ENCODE results near the gene BCL10.

GRCh38 chr1:85289848-85290335 is 13.5 kb upstream of the BCL10 start:
- TF ChIP-seq CTCF (IDR thresholded peaks at IDR 0.05; ENCODE audit: insufficient read depth, low read depth, low read length) (no peak), EZH2 (IDR thresholded peaks at IDR 0.05; ENCODE audit: insufficient read depth, low read length) (no peak)

Measured in astrocyte (in vitro differentiated cells and primary cell).